Measurements from ENCODE around the gene ZNF385A. TPM values are rescaled to one million over a fixed set of nuclear protein-coding genes. Genes with fewer than 3 reads are reported as not detected.

ZNF385A gene
- 7.9 and 9.6 TPM in 2 replicates for total RNA-seq
- 1.6 and 2.3 TPM in 2 replicates for polyA plus RNA-seq
- 1.6 and 2.1 TPM in 2 replicates for polyA plus RNA-seq (2011; cell fraction: cytosol; rRNA removed)
- polyA plus RNA-seq (2011; cell fraction: nucleus; rRNA removed), result 3.9 and 4.0 TPM in 2 replicates
- polyA plus RNA-seq (2012), result 5.2 and 7.8 TPM in 2 replicates
- 2.1 and 3.5 TPM in 2 replicates for polyA minus RNA-seq
- polyA minus RNA-seq (2011; cell fraction: cytosol; rRNA and poly(A)+ RNA removed), result 8.5 TPM
- polyA minus RNA-seq (2011; cell fraction: nucleus; rRNA and poly(A)+ RNA removed), result 2.3 and 4.6 TPM in 2 replicates
- percentile 52 among the genes with signal in this experiment for Bru-seq, nascent RNA
- percentile 71 among the genes with signal in this experiment for BruChase-seq, experiment 1, labeled RNA remaining after a 6-hour chase
- BruChase-seq, experiment 2, labeled RNA remaining after a 2-hour chase, result percentile 51 among the genes with signal in this experiment
- long read RNA-seq, partial matches to known transcripts, result 1 of 8 reads
- long read RNA-seq, other reads (novel, unspliced or antisense), result 7 of 8 reads

GRCh38 chr12:54384591-54385041, at the start of gene ZNF385A:
TSS of gene ZNF385A (minus strand) at chr12:54384733. CDS start at chr12:54384514, 219 bp downstream.
- dilution Hi-C loops (cut with MboI; ENCODE audit: extremely low pct_ligation_motif_present, low sequenced_read_pairs), result no loop called here
- no peak for TF ChIP-seq MAX (IDR thresholded peaks at IDR 0.05; ENCODE audit: insufficient read depth, insufficient read length)
- no peak within 1 kb of the TSS for H2AFZ ChIP-seq (ENCODE audit: low read depth, low read length)
- no peaks in the 10 kb centered on the region for H3K9me1 ChIP-seq (replicated peaks; ENCODE audit: control insufficient read depth, extremely low read depth, insufficient read depth, low read length)
- H3K4me1 ChIP-seq (ENCODE audit: control insufficient read depth, extremely low read depth, insufficient read depth, low read length), result no peaks in the 10 kb centered on the region
- intact Hi-C loops (cut with micrococcal nuclease), result no loop called here
- DNase-seq (ENCODE audit: low read depth, low spot score) (no peak), FAIRE-seq (no peak)
- no peaks in the 10 kb centered on the region for H4K20me1 ChIP-seq (replicated peaks; ENCODE audit: control insufficient read depth, extremely low read depth, insufficient read depth, low read length)
- H3K27ac ChIP-seq (ENCODE audit: insufficient read depth, low read depth, low read length), result no peak within 1 kb of the TSS
- ChIA-PET CTCF (interaction anchor here (1.2 to 2.1 kb wide), 4 partner anchors 8 to 55 kb away, joined by 4 to 10 read pairs (median 4); no protein-coding TSS in a partner anchor), POLR2A (no interaction called here)
- H3K36me3 ChIP-seq (ENCODE audit: control insufficient read depth in 2 of 2, extremely low read depth in 1 of 2, insufficient read depth in 2 of 2, low read length in 2 of 2), result no peaks in the 10 kb centered on the region
- no TSS peak for BruUV-seq (replicated peaks)
- no peaks in the 10 kb centered on the region for H3K27me3 ChIP-seq (ENCODE audit: control insufficient read depth in 2 of 2, insufficient read depth in 2 of 2, low read length in 2 of 2)
- H3K9me3 ChIP-seq (replicated peaks; ENCODE audit: control insufficient read depth, insufficient read depth, low read length), result no peaks in the 10 kb centered on the region
- no peak within 1 kb of the TSS for H3K4me3 ChIP-seq (replicated peaks in 1 of 3; ENCODE audit: insufficient read depth in 1 of 3, low read depth in 1 of 3, low read length in 3 of 3)
- H3K79me2 ChIP-seq (ENCODE audit: control insufficient read depth, insufficient read depth, low read length), result no peaks in the 10 kb centered on the region
- H3K4me2 ChIP-seq (ENCODE audit: insufficient read depth, low read length), result no peak within 1 kb of the TSS
- no peak within 1 kb of the TSS for H3K9ac ChIP-seq (replicated peaks; ENCODE audit: extremely low read depth, insufficient read depth, low read length)

GRCh38 chr12:54432815-54433164, 48.3 kb upstream of the ZNF385A start:
- Histone ChIP-seq H4K20me1 (replicated peaks; ENCODE audit: control insufficient read depth, extremely low read depth, insufficient read depth, low read length) (no peaks in the 10 kb centered on the region), H3K4me1 (ENCODE audit: control insufficient read depth, extremely low read depth, insufficient read depth, low read length) (peaks cover 53% of the 10 kb centered on the region), H3K9me3 (replicated peaks; ENCODE audit: control insufficient read depth, insufficient read depth, low read length) (no peaks in the 10 kb centered on the region), H3K27ac (ENCODE audit: insufficient read depth, low read depth, low read length) (peak overlapping the region; percentile 91), H3K9ac (replicated peaks; ENCODE audit: extremely low read depth, insufficient read depth, low read length) (peak overlapping the region; percentile 77), H3K79me2 (ENCODE audit: control insufficient read depth, insufficient read depth, low read length) (peaks cover 10% of the 10 kb centered on the region), H3K27me3 (ENCODE audit: control insufficient read depth in 2 of 2, insufficient read depth in 2 of 2, low read length in 2 of 2) (no peaks in the 10 kb centered on the region), H3K36me3 (ENCODE audit: control insufficient read depth in 2 of 2, extremely low read depth in 1 of 2, insufficient read depth in 2 of 2, low read length in 2 of 2) (no peaks in the 10 kb centered on the region), H3K4me2 (ENCODE audit: insufficient read depth, low read length) (peak overlapping the region; percentile 80), H3K9me1 (replicated peaks; ENCODE audit: control insufficient read depth, extremely low read depth, insufficient read depth, low read length) (no peaks in the 10 kb centered on the region), H2AFZ (ENCODE audit: low read depth, low read length) (no peak overlapping the region), H3K4me3 (replicated peaks in 1 of 3; ENCODE audit: insufficient read depth in 1 of 3, low read depth in 1 of 3, low read length in 3 of 3) (peak overlapping the region in 1 of 3 experiments; percentile 39)
- BruUV-seq (replicated peaks), result no TSS peak
- FAIRE-seq (peak; percentile 88), DNase-seq (ENCODE audit: low read depth, low spot score) (peak; percentile 85)
- CTCF ChIA-PET, result interaction anchor here (1.1 to 5.3 kb wide), 9 partner anchors 10 to 53 kb away, joined by 3 to 136 read pairs (median 8); partner anchors contain the start of gene ITGA5
- POLR2A ChIA-PET, result interaction anchor here (0.7 to 4.1 kb wide), 6 partner anchors 11 to 213 kb away, joined by 3 to 60 read pairs (median 4); no protein-coding TSS in a partner anchor
- dilution Hi-C loops (cut with MboI; ENCODE audit: extremely low pct_ligation_motif_present, low sequenced_read_pairs), result no loop called here
- intact Hi-C loops (cut with micrococcal nuclease), result loop anchor here (1.0 to 5.0 kb wide), 3 partner anchors 13 to 150 kb away; partner anchors contain the start of genes CBX5, HNRNPA1 and ITGA5
- peak; percentile 64 for TF ChIP-seq POLR2A (IDR thresholded peaks at IDR 0.05; ENCODE audit: low read depth, low read length)
- TF ChIP-seq MYC (IDR thresholded peaks at IDR 0.05; ENCODE audit: low read depth, low read length), result peak; percentile 53
- TF ChIP-seq POLR2AphosphoS5 (IDR thresholded peaks at IDR 0.05; ENCODE audit: insufficient read depth, low read depth, low read length), result peak; percentile 78
- no peak for TF ChIP-seq EZH2 (IDR thresholded peaks at IDR 0.05; ENCODE audit: borderline replicate concordance, low read depth, low read length, severe bottlenecking)
- TF ChIP-seq JUN (IDR thresholded peaks at IDR 0.05; ENCODE audit: borderline replicate concordance, insufficient read depth, insufficient read length, low read depth), result no peak
- TF ChIP-seq GATA2 (IDR thresholded peaks at IDR 0.05; ENCODE audit: insufficient read depth, insufficient read length, low read depth, low read length), result no peak
- no peak for TF ChIP-seq MAX (IDR thresholded peaks at IDR 0.05; ENCODE audit: insufficient read depth, insufficient read length)
- peak; percentile 15 for TF ChIP-seq FOS (IDR thresholded peaks at IDR 0.05; ENCODE audit: borderline replicate concordance, insufficient read depth, low read length)
- no peak for TF ChIP-seq CTCF (IDR thresholded peaks at IDR 0.05; ENCODE audit: extremely low read depth in 1 of 2, insufficient read depth in 1 of 2, low read depth in 1 of 2, low read length in 2 of 2)

Data from endothelial cell of umbilical vein (primary cell).